T-cell (primary cell): ENCODE results near the gene FAM174C. TPM values are rescaled to one million over a fixed set of nuclear protein-coding genes. Genes with fewer than 3 reads are reported as not detected.
A peak's percentile ranks its signal among the peaks of the same experiment; 100 is the strongest.

Source experiments
- ATAC-seq, 4 experiments: fragments of 200-7000 bp in 3 of 4; fragments of 150-1000 bp in 1 of 4; cut with Tn5 transposase; replicated peaks in 1 of 4; 1 replicate in 3 of 4; 2 replicates in 1 of 4; pipeline ENCODE4 v1.10.0; 2021; ENCODE audit warnings: moderate library complexity in 3 of 4, mild to moderate bottlenecking in 2 of 4, moderate number of reproducible peaks in 1 of 4
- CTCF ChIA-PET, 2 donors: fragments of 300-600 bp; sonication (Branson Sonifier 250); formaldehyde crosslinking; loops; one replicate each; lab custom pipeline; 2022; ENCODE audit warnings: antibody characterized with exemption in 2 of 2; lab: Charles Lee
- POLR2A ChIA-PET, 2 donors: fragments of 300-600 bp; sonication (Branson Sonifier 250); formaldehyde crosslinking; loops; one replicate each; lab custom pipeline; 2022; ENCODE audit warnings: antibody characterized with exemption in 2 of 2; lab: Charles Lee
- DNase-seq, 35 experiments: peaks; one replicate each; pipeline versions ENCODE4 v3.0.0 to v3.0.0-alpha.2; 2013 to 2023
- H3K27ac ChIP-seq: one replicate; pipeline ENCODE4 v1.5.1; 2013; ENCODE audit warnings: low read length
- H3K27me3 ChIP-seq, 2 experiments: replicated peaks in 1 of 2; 1 replicate in 1 of 2; 2 replicates in 1 of 2; pipeline versions ENCODE4 v1.6.1 to v1.7.0; 2013; ENCODE audit warnings: low read length in 1 of 2, mixed read lengths in 1 of 2; ENCODE audit not compliant: control insufficient read depth in 2 of 2, insufficient read depth in 2 of 2; ENCODE audit errors: extremely low read depth in 1 of 2
- H3K36me3 ChIP-seq, 2 donors: 1 replicate in 1 of 2; 2 replicates in 1 of 2; pipeline versions ENCODE4 v1.6.1 to v1.7.0; 2013; ENCODE audit warnings: low read length in 1 of 2; ENCODE audit not compliant: control insufficient read depth in 2 of 2, insufficient read depth in 1 of 2; ENCODE audit errors: extremely low read depth in 1 of 2
- H3K4me1 ChIP-seq, 2 experiments: 1 replicate in 1 of 2; 2 replicates in 1 of 2; pipeline versions ENCODE4 v1.6.1 to v1.7.0; 2013; ENCODE audit warnings: low read length in 2 of 2, mixed read lengths in 1 of 2; ENCODE audit not compliant: insufficient read depth in 2 of 2, control insufficient read depth in 1 of 2; ENCODE audit errors: extremely low read depth in 1 of 2
- H3K4me3 ChIP-seq, 2 donors: 1 replicate in 1 of 2; 2 replicates in 1 of 2; pipeline versions ENCODE4 v1.5.1 to v1.7.0; 2013; ENCODE audit warnings: mild to moderate bottlenecking in 2 of 2, low read length in 1 of 2, moderate library complexity in 1 of 2; ENCODE audit not compliant: control insufficient read depth in 1 of 2; ENCODE audit errors: extremely low read depth in 1 of 2
- H3K9me3 ChIP-seq: 2 replicates; pipeline ENCODE4 v1.7.0; 2013
- H3K27ac Mint-ChIP-seq, 2 donors: one replicate each; pipeline ENCODE4 v1.8.0; 2020 to 2021; ENCODE audit warnings: mild to moderate bottlenecking in 2 of 2, mixed read lengths in 2 of 2
- H3K27me3 Mint-ChIP-seq, 2 donors: one replicate each; pipeline ENCODE4 v1.8.0; 2021 to 2022; ENCODE audit warnings: mixed read lengths in 2 of 2
- H3K36me3 Mint-ChIP-seq: one replicate; pipeline ENCODE4 v1.8.0; 2021; ENCODE audit warnings: mixed read lengths
- H3K4me1 Mint-ChIP-seq, 3 donors: one replicate each; pipeline ENCODE4 v1.8.0; 2020 to 2022; ENCODE audit warnings: mixed read lengths in 3 of 3, mild to moderate bottlenecking in 1 of 3
- H3K4me3 Mint-ChIP-seq, 3 donors: one replicate each; pipeline ENCODE4 v1.8.0; 2020 to 2022; ENCODE audit warnings: mild to moderate bottlenecking in 3 of 3, mixed read lengths in 3 of 3, moderate library complexity in 3 of 3
- H3K9me3 Mint-ChIP-seq, 3 donors: one replicate each; pipeline ENCODE4 v1.8.0; 2020 to 2022; ENCODE audit warnings: mixed read lengths in 3 of 3
- WGBS: methylation state at CpG from one replicate; pipeline ENCODE4 v1.1.5; 2013; ENCODE audit warnings: missing lambda C conversion rate; ENCODE audit not compliant: insufficient coverage; 5-methylcytosine and 5-hydroxymethylcytosine counted together
- total RNA-seq, 35 experiments: library from RNA in 6 of 35; stranded (reverse) in 6 of 35; fragments of 120-200 nt in 1 of 35; gene quantifications; one replicate each; pipeline versions ENCODE4 v1.2.1 to v1.2.4 and lab custom pipeline; 2013 to 2026

FAM174C gene
- total RNA-seq, 5 donors from 2014 or later (not counting 1 experiment from before 2014, with no cell fraction given): 42.1 to 69.8 (median 60.4) TPM

GRCh38 chr19:1237027-1237659 lies 38.2 kb upstream of the FAM174C start:
- POLR2A ChIA-PET: no interaction called here
- CTCF ChIA-PET: no interaction called here
- no peak for ATAC-seq

GRCh38 chr19:1237754-1238368 lies 37.5 kb upstream of the FAM174C start, which contains the start of gene CBARP:
CBARP (minus strand) TSS chr19:1238005; CDS start chr19:1236100, 1,905 bp downstream.
- peaks cover 5 to 8% of the 10 kb centered on the region in 2 donors for H3K27me3 Mint-ChIP-seq
- peak within 1 kb of the TSS; percentile 19 to 47 for H3K4me3 ChIP-seq
- ChIA-PET CTCF (interaction anchor here in 1 of 2 donors (0.6 kb wide), 1 partner anchor 71 kb away, joined by 3 read pairs; no protein-coding TSS in a partner anchor), POLR2A (interaction anchor here in 1 of 2 donors (0.7 to 1.3 kb wide), 2 partner anchors 31 to 33 kb away, joined by 3 to 7 read pairs; partner anchors contain the start of gene CIRBP)
- ATAC-seq (peak in 2 of 4 experiments; percentile 2 to 5), DNase-seq (peak in 4 of 35 experiments; percentile 11 to 60 (median 39))
- H3K4me1 ChIP-seq: peaks cover 9 to 53% of the 10 kb centered on the region in 2 experiments
- peak within 1 kb of the TSS; percentile 78 to 93 (median 80) for H3K4me3 Mint-ChIP-seq
- H3K4me1 Mint-ChIP-seq: peaks cover 24 to 35% (median 34%) of the 10 kb centered on the region in 3 donors
- H3K9me3 ChIP-seq: no peaks in the 10 kb centered on the region
- no peaks in the 10 kb centered on the region for H3K9me3 Mint-ChIP-seq
- WGBS: under 1% methylated on average over 83 of the region's 87 CpGs
- no peak within 1 kb of the TSS for H3K27ac ChIP-seq
- peaks cover 2 to 40% of the 10 kb centered on the region in 2 experiments for H3K27me3 ChIP-seq
- peak within 1 kb of the TSS in 1 of 2 donors; percentile 66 for H3K27ac Mint-ChIP-seq
- no peaks in the 10 kb centered on the region for H3K36me3 ChIP-seq
- H3K36me3 Mint-ChIP-seq: no peaks in the 10 kb centered on the region

More at GRCh38 chr19:1237027-1237659, 38.2 kb upstream of the FAM174C start:
- Mint-ChIP-seq H3K9me3 (no peaks in the 10 kb centered on the region), H3K4me3 (peak overlapping the region in 2 of 3 donors; percentile 28 to 55), H3K36me3 (no peaks in the 10 kb centered on the region), H3K4me1 (peaks cover 24 to 30% (median 28%) of the 10 kb centered on the region in 3 donors), H3K27me3 (peaks cover 5 to 8% of the 10 kb centered on the region in 2 donors), H3K27ac (no peak overlapping the region)
- Histone ChIP-seq H3K4me1 (peaks cover 9 to 46% of the 10 kb centered on the region in 2 experiments), H3K4me3 (peak overlapping the region; percentile 19 to 47), H3K27ac (no peak overlapping the region), H3K27me3 (peaks cover 2 to 40% of the 10 kb centered on the region in 2 experiments), H3K36me3 (no peaks in the 10 kb centered on the region), H3K9me3 (no peaks in the 10 kb centered on the region)
- under 1% methylated on average over 59 of the region's 60 CpGs for WGBS
- peak in 2 of 35 experiments; percentile 6 to 18 for DNase-seq

DNA sequence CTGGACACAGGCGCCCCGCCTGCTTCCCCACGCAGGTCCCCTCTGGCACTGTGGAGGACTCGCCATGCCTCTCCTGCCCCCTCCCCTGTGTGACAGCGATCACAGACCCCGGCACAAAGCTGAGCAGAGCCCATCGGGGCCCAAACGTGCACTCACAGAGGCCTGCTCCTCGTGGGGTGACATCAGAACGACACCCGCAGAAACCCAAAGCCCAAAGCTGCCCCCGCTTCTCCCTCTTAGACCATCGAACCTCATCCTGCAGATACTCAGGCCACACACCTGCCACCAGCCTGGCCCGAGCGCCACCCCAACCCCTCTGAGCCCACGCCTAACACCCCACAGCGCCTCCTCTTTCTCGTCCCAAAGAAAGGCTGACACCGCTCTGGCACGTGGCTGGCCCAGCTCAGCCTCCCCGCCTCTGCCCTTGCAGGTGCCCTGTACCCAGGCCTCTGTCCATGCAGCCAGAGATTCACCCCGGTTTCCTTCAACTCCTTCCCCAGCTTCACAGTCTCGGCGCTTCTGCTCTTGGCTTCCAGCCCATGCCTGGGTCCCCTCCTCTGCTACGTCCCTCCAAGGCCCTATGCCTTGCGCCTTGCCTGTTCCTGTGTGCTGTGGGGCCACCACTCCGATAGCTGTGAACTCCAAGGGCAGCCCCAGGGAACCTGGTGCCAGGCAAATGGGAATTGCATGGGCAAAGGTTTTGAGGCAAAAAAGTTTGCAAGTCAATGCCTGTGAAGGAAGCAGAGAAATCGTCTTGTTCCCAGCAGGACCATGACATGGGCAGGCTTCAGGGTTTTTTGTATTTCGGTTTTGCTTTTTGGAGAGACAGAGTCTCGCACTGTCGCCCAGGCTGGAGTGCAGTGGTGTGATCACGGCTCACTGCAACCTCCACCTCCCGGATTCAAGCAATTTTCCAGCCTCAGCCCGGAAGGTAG lies 36.7 kb upstream of the FAM174C start:
- Mint-ChIP-seq H3K4me1 (peaks cover 24 to 42% (median 42%) of the 10 kb centered on the region in 3 donors), H3K9me3 (no peaks in the 10 kb centered on the region), H3K36me3 (no peaks in the 10 kb centered on the region), H3K4me3 (peak overlapping the region; percentile 78 to 93 (median 80)), H3K27ac (peak overlapping the region in 1 of 2 donors; percentile 66), H3K27me3 (peaks cover 5 to 8% of the 10 kb centered on the region in 2 donors)
- Histone ChIP-seq H3K36me3 (peaks cover 0 to under 1% of the 10 kb centered on the region in 2 donors), H3K9me3 (no peaks in the 10 kb centered on the region), H3K4me3 (peak overlapping the region; percentile 15 to 47), H3K27ac (no peak overlapping the region), H3K4me1 (peaks cover 9 to 61% of the 10 kb centered on the region in 2 experiments), H3K27me3 (peaks cover 2 to 40% of the 10 kb centered on the region in 2 experiments)
- no peak for ATAC-seq
- ChIA-PET POLR2A (interaction anchor here in 1 of 2 donors (1.3 kb wide), 1 partner anchor 30 kb away, joined by 3 read pairs; the partner anchor contains the start of gene CIRBP), CTCF (no interaction called here)
- DNase-seq: peak in 3 of 35 experiments; percentile 9 to 40 (median 16)
- WGBS: 61% methylated on average over 30 of the region's 34 CpGs

DNA sequence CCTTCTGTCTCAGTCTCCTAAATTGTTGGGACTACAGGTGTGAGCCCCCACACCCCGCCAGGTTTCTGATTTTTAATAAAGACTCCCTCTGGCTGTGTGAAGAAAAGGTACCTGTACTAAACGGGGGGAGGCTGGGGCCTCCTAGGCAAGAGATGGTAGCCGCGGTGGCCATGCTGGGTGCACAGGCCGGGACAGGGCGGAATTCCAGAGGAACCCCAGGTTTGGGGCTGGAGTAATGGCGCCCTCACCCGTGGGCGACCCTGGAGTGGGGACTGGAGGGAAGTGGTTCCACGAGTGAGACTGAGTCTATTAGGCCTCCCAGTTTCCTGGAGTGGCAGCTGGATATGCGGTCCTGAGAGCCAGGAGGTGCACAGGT lies 35.9 kb upstream of the FAM174C start:
- H3K27ac Mint-ChIP-seq: peak overlapping the region; percentile 58 to 66
- CTCF ChIA-PET: no interaction called here
- Histone ChIP-seq H3K27ac (peak overlapping the region; percentile 70), H3K4me1 (peaks cover 12 to 69% of the 10 kb centered on the region in 2 experiments), H3K27me3 (peaks cover 2 to 40% of the 10 kb centered on the region in 2 experiments), H3K9me3 (no peaks in the 10 kb centered on the region), H3K4me3 (no peak overlapping the region), H3K36me3 (peaks cover 4 to 8% of the 10 kb centered on the region in 2 donors)
- DNase-seq (peak in 2 of 35 experiments; percentile 14 to 26), ATAC-seq (no peak)
- 91% methylated on average over 8 of the region's 11 CpGs for WGBS
- peaks cover 24 to 43% (median 42%) of the 10 kb centered on the region in 3 donors for H3K4me1 Mint-ChIP-seq
- POLR2A ChIA-PET: no interaction called here
- H3K4me3 Mint-ChIP-seq: peak overlapping the region; percentile 78 to 93 (median 80)
- H3K9me3 Mint-ChIP-seq: no peaks in the 10 kb centered on the region
- peaks cover 5 to 8% of the 10 kb centered on the region in 2 donors for H3K27me3 Mint-ChIP-seq
- no peaks in the 10 kb centered on the region for H3K36me3 Mint-ChIP-seq

DNA sequence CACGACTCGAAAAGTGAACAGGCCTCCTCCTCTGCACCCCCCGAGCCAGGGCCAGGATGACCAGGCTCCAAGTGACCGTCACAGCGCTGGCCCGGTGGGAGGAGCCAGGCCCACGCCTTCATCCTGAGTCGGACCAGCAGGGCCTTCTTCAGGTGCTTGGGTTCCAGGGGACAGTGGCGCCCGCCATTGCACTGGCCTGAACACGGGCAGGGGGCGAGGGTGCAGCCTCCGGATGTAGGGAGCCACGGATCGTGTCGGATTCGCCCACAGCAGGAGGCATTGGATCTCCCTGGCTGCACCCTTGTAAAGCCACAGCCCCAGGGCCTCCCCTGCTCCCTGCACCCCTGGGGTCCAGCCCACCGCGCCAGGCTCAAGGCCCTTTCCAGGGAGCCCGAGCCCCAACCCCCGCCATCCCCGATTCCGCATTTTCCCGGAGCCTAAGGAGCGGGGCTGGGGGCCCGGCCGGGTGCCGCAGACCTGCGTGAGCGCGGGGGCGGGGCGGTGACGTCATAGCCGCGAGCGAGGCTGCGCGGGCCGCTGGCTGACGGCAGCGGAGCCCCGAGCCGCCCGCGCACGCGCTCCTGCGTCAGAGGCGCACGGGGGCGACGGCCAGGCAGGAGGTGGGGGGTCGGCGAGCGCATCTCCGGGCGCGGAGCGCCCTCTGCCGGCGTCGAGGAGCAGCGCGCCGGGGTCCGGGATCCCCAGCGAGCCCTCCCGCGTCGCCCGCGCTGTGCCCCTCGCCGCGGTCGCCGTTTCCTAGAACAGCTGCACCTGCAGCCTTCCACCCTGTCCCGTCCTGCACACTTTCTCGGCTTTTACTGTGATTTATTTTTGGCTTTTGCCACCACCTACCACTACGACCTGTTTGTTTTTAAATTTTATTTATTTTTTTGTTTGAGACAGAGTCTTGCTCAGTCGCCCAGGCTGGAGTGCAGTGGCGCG lies 35.3 kb upstream of the FAM174C start:
- Mint-ChIP-seq H3K9me3 (no peaks in the 10 kb centered on the region), H3K27me3 (peaks cover 5 to 8% of the 10 kb centered on the region in 2 donors), H3K4me1 (peaks cover 24 to 47% (median 46%) of the 10 kb centered on the region in 3 donors), H3K36me3 (no peaks in the 10 kb centered on the region), H3K27ac (peak overlapping the region in 1 of 2 donors; percentile 58), H3K4me3 (peak overlapping the region in 2 of 3 donors; percentile 88 to 93)
- peak; percentile 72 to 100 (median 91) for DNase-seq
- H3K4me3 ChIP-seq: peak overlapping the region; percentile 24 to 35
- H3K36me3 ChIP-seq: peaks cover 4 to 10% of the 10 kb centered on the region in 2 donors
- peaks cover 2 to 40% of the 10 kb centered on the region in 2 experiments for H3K27me3 ChIP-seq
- H3K4me1 ChIP-seq: peaks cover 18 to 75% of the 10 kb centered on the region in 2 experiments
- ChIA-PET POLR2A (interaction anchor here (0.6 to 1.1 kb wide), 3 partner anchors 29 to 394 kb away, joined by 3 to 5 read pairs (median 3); partner anchors contain the start of gene CIRBP (in 1 of the 2)), CTCF (interaction anchor here in 1 of 2 donors (1.0 kb wide), 1 partner anchor 22 kb away, joined by 3 read pairs; no protein-coding TSS in a partner anchor)
- no peaks in the 10 kb centered on the region for H3K9me3 ChIP-seq
- H3K27ac ChIP-seq: peak overlapping the region; percentile 70
- 15% methylated on average over 76 of the region's 84 CpGs for WGBS
- ATAC-seq: peak; percentile 47 to 71 (median 50)
